Measurements from ENCODE around the gene MINK1.

Gene MINK1

DNA sequence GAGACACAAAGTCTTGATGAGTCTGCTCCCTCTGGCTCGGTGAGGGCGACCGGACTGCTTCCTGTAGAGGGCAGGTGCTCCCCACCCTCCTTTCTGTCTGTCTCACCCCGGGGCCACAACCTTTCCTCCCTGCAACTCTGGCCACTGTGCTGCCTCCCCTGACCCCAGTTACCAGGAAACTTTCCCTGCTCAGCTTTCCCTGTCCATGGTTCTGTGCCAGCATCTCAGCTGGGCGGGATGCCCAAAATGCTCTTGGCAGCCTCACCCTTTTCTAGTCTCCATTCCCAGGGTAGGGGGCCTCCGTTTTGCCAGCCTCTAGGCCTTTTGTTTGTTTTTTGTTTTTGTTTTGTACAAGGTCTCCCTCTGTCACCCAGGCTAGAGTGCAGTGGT, 24.8 kb upstream of the MINK1 start:
- peak overlapping the region; percentile 66 for H3K4me2 ChIP-seq (ENCODE audit: low read length)
- peaks cover 20 to 22% of the 10 kb centered on the region in 2 experiments for H3K36me3 ChIP-seq (ENCODE audit: control insufficient read depth in 1 of 2, insufficient read depth in 2 of 2, low read length in 2 of 2)
- no peak overlapping the region for H3K27ac ChIP-seq (ENCODE audit: low read depth, low read length)
- DNase-seq: no peak
- no peak overlapping the region for H2AFZ ChIP-seq (ENCODE audit: insufficient read depth, low read length, poor library complexity)
- H2BK12ac ChIP-seq (ENCODE audit: low read length): peak overlapping the region; percentile 33
- H3K9ac ChIP-seq (ENCODE audit: low read length): no peak overlapping the region
- H3K18ac ChIP-seq (ENCODE audit: low read length): peak overlapping the region; percentile 13
- H3K79me2 ChIP-seq (ENCODE audit: control insufficient read depth, insufficient read depth, low read length, poor library complexity): peaks cover 7% of the 10 kb centered on the region
- no CpG with 5 or more reads among the region's 6 CpGs for WGBS (ENCODE audit: extremely low coverage, insufficient coverage, insufficient read length)
- peaks cover 26 to 29% of the 10 kb centered on the region in 2 experiments for H3K4me1 ChIP-seq (ENCODE audit: control insufficient read depth in 1 of 2, insufficient read depth in 2 of 2, low read length in 2 of 2)
- no peaks in the 10 kb centered on the region for H3K27me3 ChIP-seq (ENCODE audit: insufficient read depth, low read length)
- H3K4ac ChIP-seq (ENCODE audit: low read depth, low read length): peak overlapping the region; percentile 70
- H3K14ac ChIP-seq (ENCODE audit: low read length): no peak overlapping the region
- H4K91ac ChIP-seq (ENCODE audit: low read depth, low read length): no peak overlapping the region
- no peak overlapping the region for H3K4me3 ChIP-seq (ENCODE audit: low read depth, low read length)
- H3K79me1 ChIP-seq (ENCODE audit: low read length): peaks cover 10% of the 10 kb centered on the region
- no peak overlapping the region for H2BK120ac ChIP-seq (ENCODE audit: insufficient read depth, low read length, poor library complexity)
- H2AK5ac ChIP-seq (ENCODE audit: low read length): peak overlapping the region; percentile 27
- H4K8ac ChIP-seq (ENCODE audit: low read depth, low read length): no peak overlapping the region
- H3K9me3 ChIP-seq (ENCODE audit: insufficient read depth, low read depth, low read length): peaks cover 2% of the 10 kb centered on the region
- no peak overlapping the region for H3K23ac ChIP-seq (ENCODE audit: low read length)
- no peak overlapping the region for H4K12ac ChIP-seq (ENCODE audit: low read depth, low read length)
- no peak overlapping the region for H2BK5ac ChIP-seq (ENCODE audit: low read depth, low read length, poor library complexity)

- H4K8ac ChIP-seq (ENCODE audit: low read depth, low read length): no peak overlapping the region
- no peak overlapping the region for H2AFZ ChIP-seq (ENCODE audit: insufficient read depth, low read length, poor library complexity)
- no peak overlapping the region for H3K14ac ChIP-seq (ENCODE audit: low read length)
- no peak overlapping the region for H3K4ac ChIP-seq (ENCODE audit: low read depth, low read length)
- H3K18ac ChIP-seq (ENCODE audit: low read length): no peak overlapping the region
- H2BK120ac ChIP-seq (ENCODE audit: insufficient read depth, low read length, poor library complexity): no peak overlapping the region
- peaks cover 2% of the 10 kb centered on the region for H3K9me3 ChIP-seq (ENCODE audit: insufficient read depth, low read depth, low read length)
- no peak for DNase-seq
- H2AK5ac ChIP-seq (ENCODE audit: low read length): no peak overlapping the region
- H3K4me2 ChIP-seq (ENCODE audit: low read length): no peak overlapping the region
- H3K4me3 ChIP-seq (ENCODE audit: low read depth, low read length): no peak overlapping the region
- H3K9ac ChIP-seq (ENCODE audit: low read length): no peak overlapping the region
- peaks cover 10% of the 10 kb centered on the region for H3K79me1 ChIP-seq (ENCODE audit: low read length)
- peaks cover 7% of the 10 kb centered on the region for H3K79me2 ChIP-seq (ENCODE audit: control insufficient read depth, insufficient read depth, low read length, poor library complexity)
- no peak overlapping the region for H3K23ac ChIP-seq (ENCODE audit: low read length)
- no peak overlapping the region for H4K12ac ChIP-seq (ENCODE audit: low read depth, low read length)
- no peak overlapping the region for H3K27ac ChIP-seq (ENCODE audit: low read depth, low read length)
- H3K27me3 ChIP-seq (ENCODE audit: insufficient read depth, low read length): no peaks in the 10 kb centered on the region
- no peak overlapping the region for H2BK12ac ChIP-seq (ENCODE audit: low read length)
- peaks cover 26 to 29% of the 10 kb centered on the region in 2 experiments for H3K4me1 ChIP-seq (ENCODE audit: control insufficient read depth in 1 of 2, insufficient read depth in 2 of 2, low read length in 2 of 2)
- no CpG with 5 or more reads among the region's 13 CpGs for WGBS (ENCODE audit: extremely low coverage, insufficient coverage, insufficient read length)
- H3K36me3 ChIP-seq (ENCODE audit: control insufficient read depth in 1 of 2, insufficient read depth in 2 of 2, low read length in 2 of 2): peaks cover 34 to 37% of the 10 kb centered on the region in 2 experiments
- no peak overlapping the region for H2BK5ac ChIP-seq (ENCODE audit: low read depth, low read length, poor library complexity)
- H4K91ac ChIP-seq (ENCODE audit: low read depth, low read length): no peak overlapping the region
Measured at GRCh38 chr17:4810696-4811290, 22.3 kb upstream of the MINK1 start.

DNA sequence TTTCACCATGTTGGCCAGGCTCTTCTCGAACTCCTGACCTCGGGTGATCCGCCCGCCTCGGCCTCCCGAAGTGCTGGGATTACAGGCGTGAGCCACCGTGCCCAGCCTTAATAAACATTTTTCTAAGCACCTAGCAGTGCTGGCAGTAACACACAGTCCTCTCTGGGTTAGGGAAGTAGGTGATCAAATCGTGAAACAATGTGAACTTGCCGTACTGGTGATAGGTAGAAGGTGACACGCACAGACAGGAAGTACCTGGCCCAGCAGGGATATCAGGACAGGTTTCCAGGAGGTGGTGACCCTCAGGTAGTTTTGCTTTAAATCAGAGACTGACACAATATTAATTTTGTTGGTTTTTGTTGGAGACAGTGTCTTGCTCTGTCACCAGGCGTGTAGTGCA, 21.7 kb upstream of the MINK1 start:
- H3K9me3 ChIP-seq (ENCODE audit: insufficient read depth, low read depth, low read length): peaks cover 2% of the 10 kb centered on the region
- WGBS (ENCODE audit: extremely low coverage, insufficient coverage, insufficient read length): no CpG with 5 or more reads among the region's 12 CpGs
- no peak overlapping the region for H2BK120ac ChIP-seq (ENCODE audit: insufficient read depth, low read length, poor library complexity)
- H2AFZ ChIP-seq (ENCODE audit: insufficient read depth, low read length, poor library complexity): no peak overlapping the region
- H3K9ac ChIP-seq (ENCODE audit: low read length): no peak overlapping the region
- H3K4me2 ChIP-seq (ENCODE audit: low read length): no peak overlapping the region
- H2BK12ac ChIP-seq (ENCODE audit: low read length): no peak overlapping the region
- H3K4me1 ChIP-seq (ENCODE audit: control insufficient read depth in 1 of 2, insufficient read depth in 2 of 2, low read length in 2 of 2): peaks cover 26 to 29% of the 10 kb centered on the region in 2 experiments
- H3K79me2 ChIP-seq (ENCODE audit: control insufficient read depth, insufficient read depth, low read length, poor library complexity): peaks cover 6% of the 10 kb centered on the region
- no peak overlapping the region for H3K4ac ChIP-seq (ENCODE audit: low read depth, low read length)
- no peak overlapping the region for H3K27ac ChIP-seq (ENCODE audit: low read depth, low read length)
- H4K12ac ChIP-seq (ENCODE audit: low read depth, low read length): no peak overlapping the region
- no peak overlapping the region for H4K91ac ChIP-seq (ENCODE audit: low read depth, low read length)
- H4K8ac ChIP-seq (ENCODE audit: low read depth, low read length): no peak overlapping the region
- H3K23ac ChIP-seq (ENCODE audit: low read length): no peak overlapping the region
- H3K36me3 ChIP-seq (ENCODE audit: control insufficient read depth in 1 of 2, insufficient read depth in 2 of 2, low read length in 2 of 2): peaks cover 41 to 44% of the 10 kb centered on the region in 2 experiments
- no peak overlapping the region for H3K4me3 ChIP-seq (ENCODE audit: low read depth, low read length)
- H3K18ac ChIP-seq (ENCODE audit: low read length): no peak overlapping the region
- H2BK5ac ChIP-seq (ENCODE audit: low read depth, low read length, poor library complexity): no peak overlapping the region
- no peaks in the 10 kb centered on the region for H3K27me3 ChIP-seq (ENCODE audit: insufficient read depth, low read length)
- H3K79me1 ChIP-seq (ENCODE audit: low read length): peaks cover 10% of the 10 kb centered on the region
- peak; percentile 79 to 88 for DNase-seq
- H2AK5ac ChIP-seq (ENCODE audit: low read length): no peak overlapping the region
- H3K14ac ChIP-seq (ENCODE audit: low read length): no peak overlapping the region

GRCh38 chr17:4812690-4813089, 20.4 kb upstream of the MINK1 start:
- Histone ChIP-seq H3K36me3 (ENCODE audit: control insufficient read depth in 1 of 2, insufficient read depth in 2 of 2, low read length in 2 of 2) (peaks cover 50 to 52% of the 10 kb centered on the region in 2 experiments), H3K18ac (ENCODE audit: low read length) (no peak overlapping the region), H3K4ac (ENCODE audit: low read depth, low read length) (no peak overlapping the region), H3K79me2 (ENCODE audit: control insufficient read depth, insufficient read depth, low read length, poor library complexity) (peaks cover under 1% of the 10 kb centered on the region), H2BK5ac (ENCODE audit: low read depth, low read length, poor library complexity) (no peak overlapping the region), H3K4me3 (ENCODE audit: low read depth, low read length) (no peak overlapping the region), H3K9me3 (ENCODE audit: insufficient read depth, low read depth, low read length) (peaks cover 5% of the 10 kb centered on the region), H4K12ac (ENCODE audit: low read depth, low read length) (no peak overlapping the region), H3K27ac (ENCODE audit: low read depth, low read length) (no peak overlapping the region), H2BK12ac (ENCODE audit: low read length) (no peak overlapping the region), H3K23ac (ENCODE audit: low read length) (no peak overlapping the region), H3K9ac (ENCODE audit: low read length) (no peak overlapping the region), H3K14ac (ENCODE audit: low read length) (no peak overlapping the region), H3K27me3 (ENCODE audit: insufficient read depth, low read length) (no peaks in the 10 kb centered on the region), H3K79me1 (ENCODE audit: low read length) (peaks cover 2% of the 10 kb centered on the region), H4K8ac (ENCODE audit: low read depth, low read length) (no peak overlapping the region), H3K4me1 (ENCODE audit: control insufficient read depth in 1 of 2, insufficient read depth in 2 of 2, low read length in 2 of 2) (peaks cover 24 to 28% of the 10 kb centered on the region in 2 experiments), H2AK5ac (ENCODE audit: low read length) (no peak overlapping the region), H4K91ac (ENCODE audit: low read depth, low read length) (no peak overlapping the region), H2BK120ac (ENCODE audit: insufficient read depth, low read length, poor library complexity) (no peak overlapping the region), H3K4me2 (ENCODE audit: low read length) (no peak overlapping the region), H2AFZ (ENCODE audit: insufficient read depth, low read length, poor library complexity) (no peak overlapping the region)
- no CpG with 5 or more reads among the region's 7 CpGs for WGBS (ENCODE audit: extremely low coverage, insufficient coverage, insufficient read length)
- no peak for DNase-seq

Measured in trophoblast cell (in vitro differentiated cells and primary cell).